Endothelial cell of umbilical vein (primary cell): ENCODE results near the gene KRT12.

Source experiments
- CTCF ChIP-seq, 2 donors: IDR thresholded peaks; 1 replicate in 1 of 2; 2 replicates in 1 of 2; pipeline ENCODE4 v1.5.1; 2011; ENCODE audit warnings: low read length in 2 of 2, mild to moderate bottlenecking in 2 of 2, moderate library complexity in 2 of 2, control low read depth in 1 of 2, inconsistent platforms in 1 of 2, low read depth in 1 of 2; ENCODE audit not compliant: insufficient read depth in 1 of 2; ENCODE audit errors: extremely low read depth in 1 of 2
- MYC ChIP-seq: IDR thresholded peaks from one replicate; pipeline ENCODE4 v1.6.1; 2011; ENCODE audit warnings: mild to moderate bottlenecking, low read depth, low read length
- POLR2A ChIP-seq: IDR thresholded peaks from 2 replicates; pipeline ENCODE4 v1.6.1; 2012; ENCODE audit warnings: low read depth, mild to moderate bottlenecking, control low read depth, low read length

- TF ChIP-seq CTCF (IDR thresholded peaks at IDR 0.05; ENCODE audit: extremely low read depth in 1 of 2, insufficient read depth in 1 of 2, low read depth in 1 of 2, low read length in 2 of 2), result no peak
- TF ChIP-seq MYC, result no peak
- no peak for TF ChIP-seq POLR2A
Measured at GRCh38 chr17:40905370-40905769, 38.3 kb upstream of the KRT12 start.
